Hematopoietic multipotent progenitor cell treated with erythropoietin and hydrocortisone succinate and interleukin-3 and kit ligand, for 17 days (in vitro differentiated cells): Measurements from ENCODE around the gene MDM2.
A peak's percentile ranks its signal among the peaks of the same experiment; 100 is the strongest.

Experiments
- DNase-seq: peaks from one replicate; pipeline ENCODE4 v3.0.0-alpha.2; 2015; ENCODE audit warnings: low spot score

Gene MDM2

DNA sequence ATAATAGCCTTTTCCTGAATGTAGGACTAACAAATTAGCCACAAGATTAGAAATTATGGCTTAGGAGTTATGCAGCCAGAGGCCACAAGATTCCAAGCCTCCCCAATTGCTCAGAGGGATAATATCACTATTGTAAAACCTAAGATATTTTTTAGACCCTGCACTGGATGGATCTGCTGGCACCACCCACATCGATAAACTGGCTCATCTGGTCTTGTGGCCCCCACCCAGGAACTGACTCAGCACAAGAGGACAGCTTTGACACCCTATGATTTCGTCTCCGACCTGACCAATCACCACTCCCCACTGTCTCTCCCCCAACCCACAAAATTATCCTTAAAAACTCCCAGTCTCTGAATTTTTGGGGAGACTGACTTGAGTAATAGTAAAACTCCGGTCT lies 70.3 kb downstream of the MDM2 start:
- no peak for DNase-seq

DNA sequence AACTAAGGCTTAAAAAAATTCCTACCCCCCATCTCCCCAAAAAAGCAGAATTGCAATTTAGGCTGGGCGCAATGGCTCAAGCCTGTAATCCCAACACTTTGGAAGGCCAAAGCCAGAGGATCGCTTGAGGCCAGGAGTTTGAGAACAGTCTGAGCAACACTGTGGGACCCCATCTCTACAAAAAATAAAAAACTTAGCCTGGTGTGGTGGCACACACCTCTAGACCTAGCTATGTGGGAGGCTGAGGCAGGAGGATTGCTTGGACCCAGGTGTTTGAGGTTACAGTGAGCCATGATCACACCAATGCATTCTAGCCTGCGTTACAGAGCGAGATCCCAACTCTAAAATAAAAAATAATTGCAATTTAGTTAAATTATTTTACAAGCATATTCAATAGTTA lies 70.9 kb downstream of the MDM2 start:
- no peak for DNase-seq

DNA sequence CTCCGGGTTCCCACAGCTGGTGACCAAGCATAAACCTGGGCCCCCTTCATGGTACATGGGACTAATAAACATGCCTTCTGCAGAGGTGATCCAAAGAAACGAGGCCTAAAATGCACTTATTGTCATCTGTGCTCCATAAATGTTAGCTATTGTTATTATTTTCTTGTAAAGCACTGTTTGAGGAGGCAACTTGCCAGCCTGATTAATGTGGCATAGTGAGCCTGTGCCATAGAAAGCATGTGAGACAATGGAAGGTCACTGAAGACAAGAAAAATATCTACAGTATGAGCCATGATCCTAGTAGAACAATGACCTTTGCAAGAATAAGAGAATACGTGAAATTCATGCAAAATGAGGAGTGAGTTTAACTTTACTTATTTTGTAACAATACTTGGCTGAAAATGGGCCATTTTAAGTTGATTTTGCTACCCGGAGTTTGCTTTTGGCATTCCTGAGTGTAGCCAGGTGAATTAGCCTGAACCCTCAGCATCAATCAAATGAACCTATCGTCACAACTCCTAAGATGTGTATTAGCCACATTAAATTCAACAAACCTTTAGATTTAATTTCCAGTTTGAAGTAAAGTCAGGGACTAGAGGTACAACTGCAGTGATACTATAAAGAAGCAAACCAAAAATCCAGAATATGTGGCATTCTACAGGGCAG lies 72.8 kb downstream of the MDM2 start:
- no peak for DNase-seq

DNA sequence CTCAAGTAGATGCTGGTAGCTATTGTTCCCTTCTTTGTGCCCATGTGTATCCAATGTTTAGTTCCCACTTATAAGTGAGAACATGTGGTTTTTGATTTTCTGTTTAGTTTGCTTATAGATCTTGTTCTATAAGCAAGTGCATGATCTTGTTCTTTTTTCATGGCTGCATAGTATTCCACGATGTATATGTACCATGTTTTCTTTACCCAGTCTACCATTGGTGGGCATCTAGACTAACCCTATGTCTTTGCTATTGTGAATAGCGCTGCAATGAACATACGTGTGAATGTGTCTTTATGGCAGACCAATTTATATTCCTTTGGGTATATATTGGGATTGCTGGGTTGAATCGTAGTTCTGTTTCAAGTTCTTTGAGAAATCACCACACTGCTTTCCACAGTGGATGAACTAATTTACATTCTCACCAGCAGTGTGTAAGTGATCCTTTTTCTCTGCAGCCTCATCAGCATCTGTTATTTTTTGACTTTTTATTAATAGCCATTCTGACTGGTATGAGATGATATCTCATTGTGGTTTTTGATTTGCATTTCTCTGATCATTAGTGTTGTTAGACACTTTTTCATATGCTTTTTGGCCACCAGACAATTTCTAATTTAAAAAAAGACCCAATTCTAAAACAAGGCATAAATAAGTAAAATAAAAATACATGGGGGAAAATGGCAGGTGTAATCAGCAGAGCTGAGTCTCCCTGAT lies 74.4 kb downstream of the MDM2 start:
- DNase-seq, result no peak

DNA sequence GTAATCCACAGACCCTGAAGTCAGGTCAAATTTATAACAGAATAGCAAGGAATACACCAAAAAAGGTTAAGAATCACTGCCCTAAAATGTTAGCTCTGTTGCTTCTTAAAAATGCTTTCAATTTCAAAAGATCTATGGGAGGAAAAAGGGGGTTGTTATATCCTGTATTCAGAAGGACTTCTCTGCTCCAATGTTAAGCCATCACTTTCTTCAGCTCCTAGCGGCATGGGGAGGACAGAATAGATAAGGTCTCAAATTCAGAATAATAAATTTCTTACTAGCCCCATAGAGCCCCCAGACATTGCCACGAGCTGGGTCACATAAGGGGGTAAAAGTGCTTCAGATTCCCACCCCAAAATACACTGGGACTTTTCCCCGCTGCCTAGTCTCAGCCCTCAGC lies 75.2 kb downstream of the MDM2 start:
- no peak for DNase-seq

DNA sequence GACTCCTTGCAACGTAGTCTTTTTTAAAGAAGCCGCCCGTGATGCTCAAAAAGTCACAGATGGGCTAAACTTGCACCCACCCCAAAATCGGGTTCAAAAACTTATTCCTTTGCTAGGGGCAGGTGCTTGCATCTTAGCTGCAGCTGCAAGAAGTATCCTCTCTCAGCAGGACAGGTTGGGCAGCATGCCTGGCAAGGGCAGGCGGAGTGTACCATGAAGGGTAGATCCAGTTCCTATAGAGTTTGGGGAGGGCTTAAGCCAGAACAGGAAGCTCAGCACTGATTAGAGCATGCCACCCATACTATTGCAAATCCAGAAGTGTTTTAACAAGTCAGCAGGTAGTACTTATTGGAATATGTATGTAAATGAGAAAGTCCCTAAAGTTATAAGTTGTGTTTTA lies 76.3 kb downstream of the MDM2 start:
- no peak for DNase-seq

DNA sequence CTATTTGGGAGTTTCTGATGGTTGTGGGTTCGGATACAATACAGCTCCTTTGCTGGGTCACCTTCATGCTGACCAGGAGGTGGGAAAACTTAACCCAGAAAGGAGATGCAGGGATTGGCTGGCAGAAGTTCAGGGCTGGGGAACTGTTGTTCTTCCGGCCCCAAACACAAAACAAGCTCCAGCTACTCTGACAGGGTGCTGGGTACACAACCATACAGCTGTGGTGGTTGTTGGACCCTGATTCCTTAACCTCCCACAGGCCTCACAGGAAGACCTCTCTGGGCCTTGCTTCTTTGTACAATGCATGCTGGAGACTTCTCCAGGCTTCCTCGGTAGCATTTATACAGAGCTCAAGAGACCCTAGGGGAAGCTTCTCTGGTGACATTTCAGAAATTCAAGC lies 77.4 kb downstream of the MDM2 start:
- no peak for DNase-seq

DNA sequence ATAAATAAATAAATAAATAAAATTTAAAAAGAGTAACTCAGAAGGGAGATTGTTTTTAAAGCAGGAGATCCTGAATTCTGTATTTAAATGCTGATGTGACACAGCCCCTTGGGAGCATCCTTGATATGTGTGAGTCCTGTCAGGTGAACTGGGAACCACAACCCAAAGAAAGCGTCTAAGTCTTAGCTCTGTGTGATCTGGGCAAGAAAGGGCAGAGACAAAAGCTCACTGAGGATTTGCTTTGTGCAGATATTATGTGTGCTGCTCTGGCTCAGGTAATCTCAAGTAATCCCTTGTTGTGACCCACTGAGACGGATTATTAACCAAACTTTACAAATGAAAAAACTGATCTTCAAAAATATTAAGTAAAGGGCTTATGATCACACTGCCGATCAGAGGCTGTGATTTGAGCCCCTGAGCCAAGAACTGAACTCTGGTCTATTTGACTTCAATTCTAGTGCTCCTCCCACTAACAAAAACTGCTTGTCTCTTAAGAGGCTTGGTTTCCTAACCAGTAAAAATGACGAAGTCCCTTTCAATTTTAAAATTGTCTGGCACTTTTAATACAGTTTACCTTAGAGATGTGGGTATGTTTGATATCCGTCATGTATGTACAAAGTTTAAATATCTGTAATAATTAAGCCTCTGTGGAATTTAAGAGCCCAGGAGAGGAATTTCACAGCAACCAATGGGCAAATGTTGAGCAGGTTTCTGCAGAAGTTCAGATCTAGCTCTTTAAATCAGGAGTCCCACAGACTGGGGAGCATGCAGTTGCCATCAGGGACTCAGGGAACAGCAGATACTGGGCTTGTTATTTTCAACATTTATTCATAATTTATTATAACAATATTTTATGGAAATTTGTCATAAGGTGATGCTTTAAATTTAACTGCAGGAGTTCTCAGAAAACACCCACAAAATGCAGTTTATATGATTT lies 78.9 kb downstream of the MDM2 start:
- DNase-seq, result no peak

DNA sequence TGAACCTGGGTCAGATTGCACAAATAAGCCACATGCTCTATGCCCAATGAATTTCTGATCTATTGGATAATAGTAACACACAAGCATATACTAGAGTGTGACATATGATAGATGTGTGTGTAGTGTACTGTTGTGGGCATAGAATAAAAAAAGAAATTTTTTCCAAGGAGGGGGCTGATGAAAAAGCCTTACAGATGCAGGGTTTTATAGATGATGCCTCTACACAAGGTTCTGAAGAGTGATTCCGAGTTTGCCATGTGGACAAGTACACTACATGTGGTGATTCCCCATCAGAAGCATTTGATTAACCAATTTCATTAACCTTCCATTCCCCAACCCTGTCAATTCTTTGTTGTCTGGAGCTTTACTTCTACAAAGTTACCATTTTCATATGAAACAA lies 79.7 kb downstream of the MDM2 start:
- no peak for DNase-seq

DNA sequence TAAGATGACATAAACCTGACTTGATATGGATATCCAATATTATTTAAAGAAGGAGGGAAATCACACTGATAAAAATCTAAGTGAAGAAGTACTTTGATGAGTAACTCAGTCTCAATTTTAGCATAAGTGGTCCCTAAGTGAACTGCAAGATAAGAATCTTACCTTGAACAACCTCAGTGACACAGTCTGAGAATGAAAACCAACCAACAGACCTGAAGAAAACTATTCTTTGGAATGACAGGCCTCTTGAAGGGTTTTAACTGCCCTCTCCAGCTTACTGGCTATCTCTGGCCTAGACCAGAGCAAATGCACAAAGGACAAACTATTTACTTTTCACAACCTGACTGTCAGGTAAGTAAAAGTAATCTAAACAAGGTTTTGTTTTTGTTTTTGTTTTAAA lies 80.3 kb downstream of the MDM2 start:
- no peak for DNase-seq

DNA sequence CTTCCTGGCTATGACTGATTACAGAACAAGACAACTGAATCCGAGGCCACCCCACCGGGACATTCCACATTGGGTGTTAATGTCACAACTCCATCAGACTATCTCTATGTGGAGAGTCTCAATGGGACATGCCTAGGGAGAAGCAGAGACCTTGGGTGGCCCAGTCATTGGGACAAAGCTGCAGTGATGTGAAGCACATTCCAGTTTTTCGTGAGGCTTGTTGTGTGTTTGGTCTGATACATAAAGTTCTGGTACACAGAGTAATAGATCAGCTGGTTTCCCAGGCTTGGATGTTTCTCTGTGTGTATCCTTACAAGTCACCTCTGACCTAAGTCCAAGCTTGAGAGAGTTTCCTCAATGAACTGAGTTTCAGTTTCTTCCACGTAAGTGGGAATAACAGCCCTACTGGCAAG lies 82.7 kb downstream of the MDM2 start:
- no peak for DNase-seq

DNA sequence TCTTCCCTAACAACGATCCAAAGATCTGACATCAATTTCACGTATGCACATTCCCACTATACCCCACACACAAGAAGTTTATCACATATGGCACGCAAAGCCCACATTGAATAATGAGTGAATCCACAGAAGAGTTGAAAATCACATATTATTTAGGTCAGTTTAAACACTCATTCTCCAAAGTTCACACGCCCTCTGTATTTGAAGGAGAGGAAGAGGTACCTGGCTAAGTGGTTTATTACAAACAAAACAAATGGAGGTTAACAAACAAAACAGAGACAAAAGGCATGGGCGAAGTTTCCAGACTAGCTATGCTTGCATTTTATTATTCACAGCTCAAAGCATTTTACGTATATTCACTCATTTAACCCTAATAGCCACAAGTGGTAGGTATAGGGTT lies 83.2 kb downstream of the MDM2 start:
- DNase-seq, result no peak

DNA sequence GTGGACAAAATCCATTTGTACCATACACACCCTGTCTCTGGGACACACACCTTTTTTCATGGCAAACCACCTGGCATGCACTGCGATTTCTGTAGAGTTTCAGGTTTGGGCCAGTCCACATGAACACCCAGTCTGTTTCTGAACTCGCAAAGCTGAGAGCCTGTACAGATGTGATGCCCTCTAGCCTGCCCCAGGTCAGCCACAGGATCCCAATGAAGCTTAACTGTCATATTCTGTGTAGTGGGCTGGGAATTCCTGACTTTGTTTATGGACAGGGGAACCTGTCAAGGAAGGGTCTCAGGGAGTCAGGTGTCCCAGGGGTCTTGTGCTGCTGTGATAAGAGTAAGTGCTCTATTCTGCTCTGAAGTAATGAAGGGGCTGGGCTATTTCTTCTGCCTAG lies 85.2 kb downstream of the MDM2 start:
- DNase-seq, result no peak

DNA sequence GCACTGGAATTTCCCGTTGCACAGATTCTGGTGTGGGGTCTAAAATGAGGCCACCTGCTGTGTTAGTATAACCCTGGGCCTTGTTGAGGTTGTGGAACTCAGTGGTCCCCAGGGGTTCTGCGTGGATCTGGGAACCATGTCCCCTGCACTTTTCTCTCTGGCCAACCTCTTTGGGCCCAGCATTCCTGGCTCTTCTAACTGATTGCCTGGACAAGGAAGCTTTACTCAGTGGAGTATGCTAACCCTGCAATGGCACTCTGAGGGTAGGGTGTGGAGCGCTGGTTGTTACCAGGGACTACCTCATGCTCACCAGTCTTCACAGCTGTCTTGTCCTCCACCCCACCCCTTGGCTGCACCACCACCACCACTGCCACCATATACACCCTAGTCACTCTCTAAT lies 85.8 kb downstream of the MDM2 start:
- no peak for DNase-seq

DNA sequence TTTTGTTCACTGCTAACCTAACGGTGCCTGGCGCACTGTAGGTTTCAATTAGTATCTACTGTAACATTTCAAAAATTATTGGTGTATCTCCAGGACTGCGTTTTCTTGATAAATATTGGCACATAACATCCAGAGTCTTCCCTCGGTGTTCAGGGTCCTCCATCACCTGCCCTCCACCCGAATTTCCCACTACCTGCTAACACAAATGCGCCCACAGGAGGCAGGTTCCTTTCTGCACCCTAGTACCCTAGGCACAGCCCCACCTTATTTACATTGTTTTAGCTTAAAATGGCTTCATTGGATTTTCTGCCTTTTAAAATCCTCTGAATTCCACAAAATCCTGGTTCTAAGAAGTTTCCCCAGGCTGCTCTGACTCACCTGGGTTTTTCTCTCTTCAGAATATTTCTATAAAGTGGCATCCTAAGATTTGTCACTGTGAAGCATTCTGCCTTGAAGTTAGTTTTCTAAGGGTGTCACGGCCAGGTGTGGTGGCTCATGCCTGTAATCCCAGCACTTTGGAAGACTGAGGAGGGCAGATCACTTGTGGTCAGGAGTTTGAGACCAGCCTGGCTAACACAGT lies 86.4 kb downstream of the MDM2 start:
- no peak for DNase-seq

DNA sequence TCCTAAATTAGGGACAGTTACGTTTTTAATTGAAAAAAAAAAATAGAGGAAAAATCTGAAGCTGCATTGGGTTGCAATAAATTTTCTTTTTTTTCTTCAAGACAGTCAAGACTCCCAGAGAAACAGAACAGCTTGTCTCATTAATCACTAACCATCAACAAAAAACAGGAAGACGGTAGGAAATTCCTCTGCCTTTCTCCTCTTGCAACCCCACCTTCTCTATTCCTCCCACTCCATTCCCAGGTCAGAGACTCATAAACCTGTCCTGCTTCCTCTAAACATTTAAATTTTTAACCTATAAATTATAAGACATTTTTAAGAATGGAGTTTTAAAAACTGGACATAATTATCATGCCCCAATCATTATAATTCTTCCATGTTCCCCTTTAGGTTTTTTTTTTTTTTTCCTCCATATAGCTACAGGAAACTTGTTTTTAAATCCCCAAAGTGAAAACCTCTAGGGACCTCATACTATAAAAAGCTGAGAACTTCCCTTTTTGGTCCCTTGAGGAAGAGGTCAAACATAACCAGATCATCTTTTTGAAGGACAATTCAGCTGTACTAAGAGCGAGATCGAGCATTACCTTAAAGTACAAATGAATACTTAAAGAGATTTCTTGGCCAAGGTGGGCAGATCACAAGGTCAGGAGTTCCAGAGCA lies 89.0 kb downstream of the MDM2 start:
- DNase-seq, result no peak

DNA sequence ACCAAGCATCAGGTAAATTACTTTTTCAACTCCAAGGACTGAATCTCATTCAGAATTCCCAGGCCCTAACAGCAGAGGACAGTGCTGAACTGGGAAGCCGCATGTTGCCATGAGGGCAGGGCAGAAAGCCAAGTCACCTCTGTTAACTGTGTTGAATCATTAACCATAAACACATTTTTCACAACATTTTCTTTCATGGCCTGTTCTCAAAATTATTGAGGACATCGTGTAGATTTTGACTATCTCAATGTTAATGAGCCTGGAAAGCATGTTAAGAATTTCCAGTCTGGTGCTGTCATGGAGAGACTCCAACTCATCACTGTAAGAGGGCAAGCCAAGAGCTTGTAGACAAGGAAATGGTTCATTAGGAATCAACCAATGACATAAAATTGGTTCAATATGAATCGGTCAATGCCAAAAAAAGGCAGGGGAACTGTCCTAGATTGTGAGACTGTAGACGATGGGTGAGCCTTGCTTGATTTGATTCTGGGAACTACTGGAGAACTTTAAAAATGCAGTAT lies 91.3 kb downstream of the MDM2 start:
- DNase-seq, result peak; percentile 31

DNA sequence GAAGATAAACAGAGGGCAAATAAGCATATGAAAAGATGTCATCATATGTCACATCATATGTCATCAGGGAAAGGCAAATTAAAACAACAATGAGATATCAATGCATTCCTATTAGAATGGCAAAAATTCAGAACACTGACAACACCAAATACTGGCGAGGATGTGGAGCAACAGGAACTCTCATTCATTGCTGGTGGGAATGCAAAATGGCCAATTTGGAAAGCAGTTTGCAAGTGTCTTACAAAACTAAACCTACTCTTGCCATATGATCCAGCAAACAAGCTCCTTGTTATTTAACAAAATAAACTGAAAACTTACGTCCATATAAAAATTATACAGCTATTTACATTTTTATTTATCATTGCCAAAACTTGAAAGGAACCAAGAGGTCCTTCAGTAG lies 92.3 kb downstream of the MDM2 start:
- DNase-seq, result no peak
